ENCODE data around the gene ZNF546.
A peak's percentile ranks its signal among the peaks of the same experiment; 100 is the strongest.

ZNF546 gene

GRCh38 chr19:39970675-39971379, 26.0 kb upstream of the ZNF546 start, which contains the start of gene PSMC4:
Gene PSMC4, plus strand, starts transcription at chr19:39971165. Its CDS starts 38 bp downstream, at chr19:39971203.
- H3K4me3 ChIP-seq (ENCODE audit: low read depth, low read length) = peak within 1 kb of the TSS; percentile 83
- peak; percentile 100 for DNase-seq (ENCODE audit: low read depth)
- peak; percentile 88 for TF ChIP-seq CTCF (IDR thresholded peaks at IDR 0.05; ENCODE audit: insufficient read depth, low read depth, low read length, missing control alignments)

- no peak for DNase-seq (ENCODE audit: low read depth)
- H3K4me3 ChIP-seq (ENCODE audit: low read depth, low read length) = peak overlapping the region; percentile 63
- TF ChIP-seq CTCF (IDR thresholded peaks at IDR 0.05; ENCODE audit: insufficient read depth, low read depth, low read length, missing control alignments) = no peak
These were observed 25.4 kb upstream of the ZNF546 start for GRCh38 chr19:39971380-39972035.

- no peak overlapping the region for H3K4me3 ChIP-seq (ENCODE audit: low read depth, low read length)
- no peak for TF ChIP-seq CTCF (IDR thresholded peaks at IDR 0.05; ENCODE audit: insufficient read depth, low read depth, low read length, missing control alignments)
- DNase-seq (ENCODE audit: low read depth) = no peak
These were observed 22.3 kb upstream of the ZNF546 start for GRCh38 chr19:39974377-39975155.

- DNase-seq (ENCODE audit: low read depth) = no peak
- no peak overlapping the region for H3K4me3 ChIP-seq (ENCODE audit: low read depth, low read length)
- no peak for TF ChIP-seq CTCF (IDR thresholded peaks at IDR 0.05; ENCODE audit: insufficient read depth, low read depth, low read length, missing control alignments)
These were observed 14.0 kb upstream of the ZNF546 start for GRCh38 chr19:39982883-39983282.

GRCh38 chr19:39983695-39984300, 13.1 kb upstream of the ZNF546 start:
- DNase-seq (ENCODE audit: low read depth) = no peak
- TF ChIP-seq CTCF (IDR thresholded peaks at IDR 0.05; ENCODE audit: insufficient read depth, low read depth, low read length, missing control alignments) = no peak
- H3K4me3 ChIP-seq (ENCODE audit: low read depth, low read length) = no peak overlapping the region

- no peak for TF ChIP-seq CTCF (IDR thresholded peaks at IDR 0.05; ENCODE audit: insufficient read depth, low read depth, low read length, missing control alignments)
- DNase-seq (ENCODE audit: low read depth) = no peak
- H3K4me3 ChIP-seq (ENCODE audit: low read depth, low read length) = no peak overlapping the region
These were observed 10.2 kb upstream of the ZNF546 start for GRCh38 chr19:39986643-39987042.

Measured in GM12865 (cell line).